HG02870 (cell line): ENCODE measurements around the gene ETV3L.
A peak's percentile ranks its signal among the peaks of the same experiment; 100 is the strongest.
"Not testable (repeated sequence)": the region's sequence is repeated elsewhere in the genome, so short reads cannot be mapped to it uniquely, and the experiment has no call there.

ENCODE experiments used
- ATAC-seq: cut with Tn5 transposase; IDR thresholded peaks from one replicate; pipeline ENCODE4 v1.9.1; 2021; ENCODE audit warnings: mild to moderate bottlenecking, moderate library complexity; ENCODE audit not compliant: unreplicated experiment

The ETV3L gene

DNA sequence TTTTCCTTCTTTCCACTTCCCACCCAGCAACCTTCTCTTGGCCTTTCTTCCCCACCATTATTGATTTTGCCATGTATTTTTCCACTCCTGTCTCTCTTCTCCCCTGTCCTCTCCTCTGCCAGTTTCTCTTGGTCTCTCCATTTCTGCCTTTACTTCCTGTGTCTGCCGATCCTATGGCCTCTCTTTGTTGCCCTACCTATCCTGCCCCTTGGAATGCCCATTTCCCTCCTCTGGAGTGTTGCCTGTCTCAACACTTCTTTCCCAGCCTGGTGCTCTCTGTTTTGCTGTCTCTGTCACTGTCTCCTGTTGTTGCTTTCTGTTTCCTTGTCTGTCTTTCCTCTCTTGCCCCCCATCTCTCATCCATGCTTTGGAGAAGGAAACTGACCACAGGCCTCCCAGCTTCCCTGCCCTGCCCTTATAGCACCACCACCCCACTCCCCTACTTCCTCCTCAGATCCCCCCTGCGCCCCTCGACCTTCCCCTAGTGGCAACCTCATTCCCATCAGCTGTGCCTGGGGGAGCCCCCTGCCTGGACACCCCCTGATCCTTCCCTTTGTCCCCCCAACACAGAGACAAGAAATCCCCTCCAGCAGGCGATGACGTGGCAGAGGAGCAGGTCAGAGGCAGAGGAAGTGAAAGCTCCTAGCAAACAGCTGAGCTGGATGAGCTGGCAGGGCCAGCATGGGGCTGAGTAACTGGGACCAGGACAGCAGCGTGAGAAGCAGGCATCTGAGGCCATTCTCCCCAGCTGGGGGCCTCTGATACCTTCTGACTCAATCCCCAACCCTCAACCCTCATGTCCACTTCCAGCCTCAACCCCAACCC lies 6.6 kb upstream of the ETV3L start:
- ATAC-seq, result peak; percentile 88

DNA sequence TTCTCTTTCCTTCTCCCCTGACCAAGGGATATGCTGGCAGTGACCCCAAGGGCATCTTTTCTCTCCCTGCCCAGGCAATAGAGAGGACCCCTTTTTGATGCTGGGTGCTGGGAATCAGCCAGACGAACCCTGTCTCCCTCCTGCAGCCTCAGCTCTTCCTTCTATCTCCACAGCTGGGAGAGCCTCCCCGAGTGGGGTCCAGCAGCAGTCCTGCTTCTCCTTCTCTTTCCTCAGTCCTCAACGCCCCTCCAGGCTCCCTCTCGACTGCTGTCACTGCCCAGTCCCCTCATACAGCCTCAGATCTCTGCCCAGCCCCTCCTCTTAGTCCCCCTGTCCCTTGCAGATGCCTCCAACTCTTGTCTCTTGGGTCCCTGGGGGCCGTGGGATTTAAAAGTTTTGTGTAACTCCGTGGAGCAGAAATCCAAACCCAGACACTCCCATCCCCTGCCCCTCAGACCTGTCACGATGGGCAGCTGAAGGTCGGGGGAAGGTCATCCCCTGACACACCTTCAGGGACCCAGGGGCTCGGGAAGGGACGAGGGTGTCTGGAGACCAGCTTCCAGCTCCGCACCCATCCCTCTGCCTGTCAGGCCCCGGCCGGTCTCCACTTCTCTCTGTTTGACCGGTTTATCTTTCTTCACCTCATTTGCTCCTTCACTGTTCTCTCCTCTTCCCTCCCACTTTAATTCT lies 5.8 kb upstream of the ETV3L start:
- ATAC-seq, result no peak

DNA sequence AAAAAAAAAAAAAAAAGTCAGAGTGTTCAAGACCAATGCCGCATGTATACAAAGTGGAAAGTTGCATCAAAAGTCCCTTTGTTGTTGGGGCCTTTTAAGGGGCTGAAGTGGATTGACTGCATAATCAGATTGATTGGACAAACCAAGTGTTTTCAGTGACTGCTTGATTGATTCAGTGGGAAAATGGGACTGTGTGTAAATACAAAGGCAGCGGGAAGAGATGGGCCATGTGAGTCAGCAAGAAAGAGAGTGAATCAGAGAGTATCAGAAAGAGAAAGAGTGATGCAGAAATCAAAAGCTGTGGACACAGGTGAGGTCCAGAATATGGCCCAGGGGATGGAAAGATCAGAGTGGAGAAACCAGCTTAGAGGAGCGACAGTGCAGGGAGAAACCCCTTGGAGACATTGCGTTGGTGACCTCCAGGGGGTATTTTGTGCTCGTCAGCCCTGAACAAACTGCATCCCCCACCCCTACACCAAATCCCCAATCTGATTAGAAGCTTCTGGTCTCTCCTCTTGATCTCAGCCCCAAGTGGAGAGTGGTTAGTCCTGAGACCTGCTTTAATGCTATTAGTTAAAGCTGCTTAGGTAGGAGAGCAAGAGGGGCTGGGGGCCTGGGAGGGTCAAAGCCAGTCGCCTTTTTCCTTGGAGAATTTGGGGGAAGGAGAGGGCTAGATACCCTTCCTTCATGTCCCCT lies 5.1 kb upstream of the ETV3L start:
- no peak for ATAC-seq

DNA sequence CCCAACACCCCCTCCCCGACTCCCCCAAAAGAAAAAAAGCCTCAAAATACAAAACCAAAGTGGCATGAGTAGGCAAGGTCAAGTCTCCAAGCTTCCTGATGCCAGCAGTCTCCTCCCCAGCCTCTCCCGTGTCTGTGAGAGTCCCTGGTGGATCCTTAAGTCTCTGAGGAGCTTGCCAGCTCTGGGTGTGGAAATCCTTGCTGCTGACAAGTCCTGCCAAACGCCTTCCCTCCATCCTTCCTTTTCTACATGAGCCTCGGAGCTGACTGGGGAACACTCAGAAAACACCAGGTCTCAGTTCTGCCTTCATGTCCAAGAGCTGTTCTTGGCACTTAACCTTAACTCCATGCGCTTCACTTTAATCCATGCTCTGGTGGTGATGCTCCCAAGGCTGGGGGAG lies 3.7 kb upstream of the ETV3L start:
- ATAC-seq, result no peak

DNA sequence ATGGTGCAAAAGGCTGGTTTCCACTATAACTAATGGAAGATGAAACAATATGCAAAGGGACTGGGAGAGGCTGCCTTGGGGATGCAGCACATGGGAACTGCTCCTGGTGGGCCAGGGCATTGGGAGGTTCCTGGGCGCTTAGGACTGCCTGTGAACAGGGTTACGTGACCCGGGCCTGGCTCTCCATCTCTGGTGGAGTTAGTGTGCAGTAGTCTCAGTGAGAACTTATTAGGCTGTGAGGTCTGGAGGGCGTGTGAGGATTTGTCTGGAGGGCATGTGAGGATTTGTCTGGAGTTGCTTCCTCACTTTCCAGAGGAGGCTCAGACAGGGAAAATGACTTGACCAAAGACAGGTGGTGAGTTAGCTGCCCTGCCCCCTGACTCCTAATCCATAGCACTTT lies 1.5 kb upstream of the ETV3L start:
- ATAC-seq, result no peak

DNA sequence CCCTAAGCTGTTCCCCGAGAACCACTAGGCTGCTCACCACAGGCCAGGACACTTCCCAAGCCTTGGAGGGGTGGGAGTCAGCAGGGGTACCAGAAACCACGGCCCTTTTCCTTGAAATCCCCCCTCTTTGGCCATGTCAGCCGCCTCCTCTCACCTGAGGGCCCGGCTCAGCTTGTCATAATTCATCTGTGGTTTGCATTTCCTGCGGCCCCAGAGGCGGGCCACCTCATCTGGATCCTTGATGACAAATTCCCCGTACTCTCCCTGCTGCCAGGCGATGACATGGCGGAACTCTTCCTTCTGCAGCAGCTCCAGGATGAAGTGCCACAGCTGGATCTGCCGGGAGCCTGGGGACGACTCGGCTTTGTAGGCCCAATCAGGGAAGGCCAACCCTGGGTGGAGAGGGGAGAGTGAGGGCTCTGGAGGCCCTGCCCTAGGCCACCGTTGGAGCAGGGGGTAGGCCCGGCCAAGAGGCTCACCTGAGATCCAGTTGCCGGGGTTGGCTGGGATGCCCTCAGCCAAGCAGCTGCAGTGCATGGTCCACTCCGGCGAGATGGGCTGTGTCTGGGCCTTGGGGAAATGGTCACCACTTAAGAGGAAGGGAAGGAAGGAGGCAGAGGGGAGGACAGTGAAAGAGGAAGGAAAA lies 498 bp downstream of the ETV3L start:
- ATAC-seq, result not testable (repeated sequence)

DNA sequence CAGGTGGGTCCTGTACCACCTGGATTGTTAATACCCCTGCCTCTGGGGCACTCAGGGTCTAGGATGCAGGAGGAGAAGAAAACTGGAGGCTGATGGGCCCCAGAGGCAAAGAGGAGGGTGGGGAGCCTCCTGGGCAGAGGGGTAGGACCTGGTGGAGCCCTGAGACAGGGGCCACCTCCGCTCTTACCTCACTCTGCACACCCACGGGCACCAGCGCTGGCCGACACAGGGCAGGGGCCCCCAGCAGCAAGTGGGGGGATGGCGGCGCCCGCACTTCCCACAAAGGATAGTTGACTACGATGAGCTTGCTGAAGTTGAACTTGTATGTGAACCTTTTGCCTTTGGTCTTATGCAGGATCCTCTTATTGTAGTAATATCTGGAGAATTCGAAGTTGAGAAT lies 1.1 kb downstream of the ETV3L start:
- ATAC-seq, result no peak

DNA sequence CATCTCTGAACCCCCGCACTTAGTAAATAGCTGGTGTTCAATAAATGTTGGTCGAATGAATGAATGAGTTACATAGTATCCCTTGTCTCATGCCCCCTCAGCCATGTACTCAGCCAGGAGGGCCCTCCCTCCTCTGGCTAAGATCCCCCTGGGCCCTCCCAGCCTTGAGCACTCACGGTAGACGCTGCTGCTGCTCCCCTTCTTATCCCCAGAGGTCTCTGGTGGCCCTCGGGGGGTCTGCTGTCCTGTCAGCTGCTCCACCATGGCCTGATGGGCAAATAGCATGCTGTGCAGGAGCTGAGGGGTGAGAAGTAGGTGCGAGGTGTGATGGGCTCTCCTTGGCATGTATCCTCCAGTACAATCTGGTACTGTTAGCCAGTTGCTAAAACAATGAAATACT lies 1.9 kb downstream of the ETV3L start:
- no peak for ATAC-seq

DNA sequence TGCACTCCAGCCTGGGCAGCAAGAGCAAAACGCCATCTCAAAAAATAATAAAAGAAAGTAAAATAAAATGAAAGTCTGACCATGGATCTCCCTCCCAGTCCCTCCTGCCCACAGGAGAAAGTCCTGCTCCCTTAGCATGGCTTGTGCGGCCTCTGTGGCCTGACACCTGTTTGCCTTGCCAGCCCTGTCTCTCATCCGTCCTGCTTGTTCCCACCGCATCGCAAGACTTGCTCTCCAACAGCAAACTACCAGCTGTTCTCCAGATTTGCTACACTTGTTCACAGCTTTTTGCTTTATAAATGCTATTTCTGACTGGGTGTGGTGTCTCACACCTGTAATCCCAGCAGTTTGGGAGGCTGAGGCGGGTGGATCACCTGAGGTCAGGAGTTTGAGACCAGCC lies 2.7 kb downstream of the ETV3L start:
- ATAC-seq, result no peak

DNA sequence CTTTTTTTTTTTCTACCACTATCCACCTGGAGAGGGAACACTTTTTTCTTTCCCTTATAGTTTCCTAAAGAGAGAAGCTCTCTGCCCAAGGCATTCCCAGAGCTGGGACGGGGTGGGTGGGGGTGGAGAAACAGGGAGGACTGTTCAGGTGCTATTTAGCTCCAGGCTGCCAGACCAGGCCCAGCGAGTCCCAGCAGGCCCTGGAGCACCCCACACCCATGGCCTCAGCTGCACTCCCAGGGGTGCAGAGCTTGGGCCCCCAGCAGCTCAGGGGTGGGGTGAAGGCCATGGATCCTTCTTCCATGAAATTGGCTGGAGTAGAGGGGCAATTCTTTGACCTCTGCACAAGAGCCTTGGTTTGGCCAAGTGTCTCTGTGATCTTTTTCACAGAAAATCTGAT lies 4.1 kb downstream of the ETV3L start:
- ATAC-seq, result no peak

DNA sequence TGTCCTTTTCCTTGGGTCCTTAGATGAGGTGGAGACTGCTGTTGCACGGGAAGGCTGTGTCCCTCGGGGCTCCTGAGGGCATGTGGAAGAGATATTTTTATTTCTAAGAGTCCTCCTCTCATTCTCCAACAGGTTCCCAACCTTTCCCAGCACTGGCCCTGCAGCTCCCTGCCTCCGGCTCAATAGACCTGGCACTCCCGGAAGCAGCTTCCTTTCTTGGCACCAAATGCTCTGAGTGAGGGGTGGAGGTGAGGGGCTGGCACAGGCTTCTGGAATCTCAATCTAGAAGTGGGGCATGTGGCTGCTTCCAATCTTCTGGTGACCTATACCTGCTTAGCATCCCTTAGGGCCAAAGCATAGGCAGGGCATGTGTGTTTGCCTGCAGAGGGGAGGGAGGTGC lies 4.5 kb downstream of the ETV3L start:
- no peak for ATAC-seq

DNA sequence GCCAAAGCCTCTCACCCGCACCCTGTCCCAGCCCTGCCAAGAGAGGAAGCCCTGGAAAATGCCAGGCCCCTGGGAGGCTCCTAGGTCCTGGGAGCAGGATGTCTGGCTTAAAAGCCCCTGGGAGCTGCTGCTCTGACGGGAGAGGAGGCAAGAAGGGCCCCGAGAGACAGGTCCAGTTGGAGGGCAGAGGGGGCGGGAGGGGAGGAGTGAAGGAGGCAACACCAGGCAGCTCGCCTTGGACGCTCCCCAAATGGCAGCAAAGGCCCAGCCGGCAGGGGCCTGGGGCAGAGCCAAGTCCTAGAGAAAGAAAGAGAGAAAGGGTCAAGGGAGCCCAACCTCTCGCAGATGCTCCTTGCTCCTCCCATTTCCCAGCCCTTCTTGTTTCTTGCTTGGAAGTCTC lies 6.8 kb downstream of the ETV3L start:
- ATAC-seq, result no peak

DNA sequence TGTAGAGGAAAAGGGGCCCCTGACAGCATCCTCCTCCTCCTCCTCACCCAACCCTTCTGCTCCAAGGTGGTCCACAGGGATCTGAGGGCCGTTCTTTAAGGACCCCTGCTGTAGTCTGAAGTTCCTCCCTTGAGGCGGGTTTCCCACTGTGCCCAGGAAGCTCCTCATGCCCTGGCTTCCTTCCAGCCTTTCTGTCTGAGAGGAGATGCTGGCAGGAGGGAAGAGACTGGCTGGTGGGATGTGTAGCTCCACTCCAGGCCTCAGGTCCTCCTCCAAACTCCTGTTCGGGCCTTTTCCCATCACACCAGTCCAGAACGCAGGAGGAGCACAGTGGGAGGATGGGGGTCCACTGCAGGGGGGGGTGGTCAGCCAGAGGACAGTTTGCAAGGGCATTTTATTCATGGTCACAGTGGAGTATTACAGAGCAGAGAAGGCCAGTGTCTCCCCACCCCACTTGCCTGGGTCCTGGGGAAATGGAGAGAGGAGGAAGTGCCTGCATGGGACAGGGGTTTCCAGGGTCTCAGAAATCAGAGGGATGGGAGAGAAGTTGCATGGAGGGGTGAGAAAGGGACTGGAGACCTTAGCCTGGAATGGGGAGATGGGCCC lies 7.8 kb downstream of the ETV3L start:
- ATAC-seq, result no peak

DNA sequence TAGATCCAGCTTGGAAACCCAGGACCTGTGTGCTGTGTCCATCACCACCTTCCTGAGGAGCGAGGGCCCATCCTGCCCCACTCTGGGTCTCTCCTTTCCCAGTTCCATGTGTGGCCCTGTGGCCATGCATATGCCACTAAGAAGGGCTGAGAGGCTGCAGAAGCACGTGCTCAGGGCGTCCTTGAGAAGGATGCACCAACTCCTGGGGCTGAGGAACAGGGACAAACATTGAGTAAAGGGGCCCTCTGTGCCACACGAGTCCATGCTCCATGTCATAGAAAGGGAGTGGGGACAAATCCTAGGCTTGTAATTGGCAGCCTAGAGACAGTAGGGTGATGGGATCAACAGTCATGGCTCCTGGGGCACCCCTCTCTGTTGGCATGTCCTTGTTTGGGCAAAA lies 8.4 kb downstream of the ETV3L start:
- ATAC-seq, result no peak

DNA sequence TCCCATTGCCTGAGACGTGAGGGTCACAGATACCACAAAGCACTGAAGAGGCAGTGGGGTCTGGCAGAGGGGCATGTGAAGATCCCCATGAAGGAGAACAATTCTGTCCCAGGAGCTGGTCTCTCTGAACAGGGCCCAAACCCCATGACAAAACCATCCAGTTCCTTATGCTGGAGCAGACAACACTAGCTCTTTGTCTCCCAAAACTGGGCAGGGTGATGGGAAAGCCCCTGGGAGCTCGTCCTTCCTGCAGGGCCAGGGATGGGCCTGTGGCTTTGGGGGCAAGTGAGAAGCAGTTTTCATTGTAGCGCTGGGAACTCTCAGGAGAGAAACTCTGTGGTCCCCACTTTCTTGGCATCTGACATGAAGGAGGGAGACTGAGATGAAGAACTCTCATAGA lies 8.8 kb downstream of the ETV3L start:
- no peak for ATAC-seq

DNA sequence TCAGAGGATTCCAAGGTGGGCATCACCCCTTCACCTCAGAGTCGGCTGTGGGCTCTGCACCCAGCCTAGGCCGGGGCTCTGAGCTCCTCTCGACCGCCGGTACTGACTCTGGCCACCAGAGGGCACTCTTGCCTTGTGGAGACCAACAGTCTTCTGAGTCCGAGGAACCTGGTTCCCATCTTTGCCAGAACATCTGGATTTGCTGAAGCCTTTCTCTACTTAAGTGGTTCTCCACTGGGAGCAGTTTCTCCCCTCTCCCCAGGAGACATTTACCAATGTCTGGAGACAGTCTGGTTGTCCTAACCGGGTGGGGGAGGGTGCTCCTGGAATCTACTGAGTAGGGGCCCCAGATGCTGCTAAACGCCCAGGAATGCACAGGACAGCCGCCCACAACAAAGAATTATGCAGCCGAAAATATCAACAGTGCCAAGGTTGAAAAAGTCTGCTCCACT lies 9.4 kb downstream of the ETV3L start:
- ATAC-seq, result no peak

DNA sequence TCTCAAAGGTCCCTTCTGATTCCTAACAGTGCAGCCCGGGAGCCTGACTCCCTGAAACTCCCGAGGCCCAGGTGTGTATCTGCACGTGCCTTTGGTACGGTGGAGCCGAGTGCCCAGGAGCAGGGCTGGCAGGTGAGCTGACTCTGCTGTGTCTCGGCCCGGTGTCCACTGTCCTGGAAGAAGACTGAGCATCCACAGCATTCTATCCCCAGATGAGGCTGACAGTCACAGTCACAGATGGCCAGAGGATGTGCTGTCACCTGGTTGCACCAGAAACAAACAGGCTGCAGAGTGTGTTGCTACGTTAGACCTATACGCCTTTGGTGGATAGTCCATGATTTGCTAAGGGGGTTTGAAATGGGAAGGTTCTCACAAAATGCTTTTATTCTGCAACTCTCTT lies 9.8 kb downstream of the ETV3L start:
- ATAC-seq, result no peak

DNA sequence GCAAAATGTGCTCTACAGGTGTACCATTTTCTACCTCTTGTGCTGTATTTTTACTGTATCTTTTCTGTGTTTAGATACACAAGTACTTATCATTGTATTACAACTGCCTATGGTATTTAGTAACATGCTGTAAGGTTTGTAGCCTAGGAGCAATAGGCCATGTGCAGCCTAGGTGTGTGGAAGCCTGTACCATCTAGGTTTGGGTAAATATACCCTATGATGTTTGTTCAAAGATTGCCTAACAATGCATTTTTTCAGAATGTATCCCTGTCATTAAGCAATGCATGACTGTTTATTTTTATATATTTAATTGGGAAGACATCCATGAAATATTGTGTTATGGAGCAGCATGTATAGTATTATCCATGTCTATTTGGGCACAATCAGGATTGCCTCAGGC lies 11.0 kb downstream of the ETV3L start:
- ATAC-seq, result no peak

DNA sequence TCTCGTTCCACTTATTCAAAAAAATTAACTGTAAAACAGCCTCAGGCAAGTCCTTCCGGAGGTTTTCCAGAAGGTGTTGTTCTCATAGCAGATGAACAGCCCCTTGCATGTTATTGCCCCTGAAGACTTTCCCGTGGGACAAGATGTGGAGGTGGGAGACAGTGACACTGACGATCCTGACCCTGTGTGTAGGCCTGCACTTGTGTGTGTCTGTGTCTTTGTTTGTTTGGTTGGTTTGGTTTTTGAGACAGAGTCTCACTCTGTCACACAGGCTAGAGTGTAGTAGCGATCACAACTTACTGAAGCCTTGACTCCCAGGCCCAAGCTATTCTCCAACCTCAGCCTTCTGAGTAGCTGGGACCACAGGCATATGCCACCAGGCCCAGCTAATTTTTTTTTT lies 12.6 kb downstream of the ETV3L start:
- ATAC-seq, result no peak

DNA sequence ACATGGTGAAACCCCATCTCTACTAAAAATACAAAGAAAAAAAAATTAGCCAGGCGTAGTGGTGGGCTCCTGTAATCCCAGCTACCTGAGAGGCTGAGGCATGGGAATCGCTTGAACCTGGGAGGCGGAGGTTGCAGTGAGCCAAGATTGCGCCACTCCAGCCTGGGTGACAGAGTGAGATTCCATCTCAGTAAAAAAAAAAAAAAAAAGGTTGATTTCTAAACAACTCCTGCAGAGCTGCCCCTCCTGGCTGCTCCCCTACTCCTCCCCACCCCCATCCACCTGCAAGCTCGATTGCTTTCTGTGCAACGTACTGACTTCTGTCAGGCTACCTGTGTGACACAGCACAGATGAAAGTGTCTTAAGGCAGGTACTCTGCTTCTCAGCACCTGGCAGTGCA lies 13.3 kb downstream of the ETV3L start:
- no peak for ATAC-seq

DNA sequence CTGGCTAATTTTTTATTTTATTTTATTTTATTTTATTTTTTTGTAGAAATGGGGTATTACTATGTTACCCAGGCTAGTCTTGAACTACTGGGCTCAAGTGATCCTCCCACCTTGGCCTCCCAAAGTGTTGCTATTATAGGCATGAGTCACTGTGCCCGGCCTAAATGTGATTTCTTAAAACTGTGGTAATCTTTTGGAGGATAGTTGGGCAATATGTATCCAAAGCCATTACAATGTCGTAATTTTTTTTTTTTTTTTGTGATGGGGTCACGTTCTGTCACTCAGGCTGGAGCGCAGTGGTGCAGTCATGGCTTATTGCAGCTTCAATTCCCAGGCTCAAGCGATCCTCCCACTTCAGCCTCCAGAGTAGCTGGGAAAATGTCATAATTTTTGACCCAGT lies 14.2 kb downstream of the ETV3L start:
- no peak for ATAC-seq
